Subcutaneous adipose tissue (tissue), 4 donors: ENCODE results near the gene NHS. TPM values are rescaled to one million over a fixed set of nuclear protein-coding genes. Genes with fewer than 3 reads are reported as not detected.

ENCODE experiments used
- CTCF ChIP-seq: fragments of 450-650 bp; IDR thresholded peaks from one replicate; pipeline ENCODE4 v1.5.1; 2016; ENCODE audit warnings: low read depth, mild to moderate bottlenecking, control low read depth, antibody characterized with exemption, moderate library complexity
- total RNA-seq, 4 donors: library from RNA; depleted of rRNA; stranded (reverse); fragments of >200 nt; gene quantifications; one replicate each; pipeline ENCODE4 v1.1.0, GENCODE V29; 2016

Gene NHS
- total RNA-seq, 4 donors from 2014 or later: 5.8 to 17.4 (median 9.5) TPM

- TF ChIP-seq CTCF: no peak
Measured at GRCh38 chrX:17679261-17679660, 304.3 kb downstream of the NHS start.

- TF ChIP-seq CTCF: no peak
Measured at GRCh38 chrX:17679820-17680219, 304.8 kb downstream of the NHS start.

- TF ChIP-seq CTCF: no peak
Measured at GRCh38 chrX:17680732-17681413, 305.9 kb downstream of the NHS start.

GRCh38 chrX:17682259-17682658, 307.3 kb downstream of the NHS start:
- TF ChIP-seq CTCF: no peak

GRCh38 chrX:17685026-17685425, 310.0 kb downstream of the NHS start:
- no peak for TF ChIP-seq CTCF

GRCh38 chrX:17687648-17688047, 312.6 kb downstream of the NHS start:
- TF ChIP-seq CTCF: no peak

GRCh38 chrX:17689971-17690409, 315.0 kb downstream of the NHS start:
- TF ChIP-seq CTCF: no peak
